Adrenal gland (tissue), 12 donors: Measurements from ENCODE around the gene ZNF148. TPM values are rescaled to one million over a fixed set of nuclear protein-coding genes. Genes with fewer than 3 reads are reported as not detected.

Experiments used
- DNase-seq, 7 donors: peaks; one replicate each; pipeline ENCODE4 v3.0.0-alpha.2; 2019 to 2020
- H3K27ac ChIP-seq, 5 donors: fragments of 200-600 bp; sonication (generic) in 4 of 5; 1 replicate in 3 of 5; 2 replicates in 2 of 5; pipeline versions ENCODE4 v1.5.1 to v1.8.0; 2016 to 2020; ENCODE audit warnings: mild to moderate bottlenecking in 1 of 5
- H3K27me3 ChIP-seq: fragments of 200-600 bp; 2 replicates; pipeline ENCODE4 v1.8.0; 2021
- H3K36me3 ChIP-seq, 2 donors: fragments of 200-600 bp; replicated peaks in 1 of 2; 1 replicate in 1 of 2; 2 replicates in 1 of 2; pipeline versions ENCODE4 v1.5.1 to v1.8.0; 2018 to 2022
- H3K4me1 ChIP-seq, 2 donors: fragments of 200-600 bp; replicated peaks in 1 of 2; 1 replicate in 1 of 2; 2 replicates in 1 of 2; pipeline versions ENCODE4 v1.5.1 to v1.8.0; 2018 to 2021
- H3K4me3 ChIP-seq, 4 donors: fragments of 200-600 bp; sonication (generic) in 3 of 4; one replicate each; pipeline ENCODE4 v1.5.1; 2016 to 2018
- H3K9me3 ChIP-seq, 3 donors: fragments of 200-600 bp; sonication (generic) in 1 of 3; replicated peaks in 1 of 3; 1 replicate in 2 of 3; 2 replicates in 1 of 3; pipeline versions ENCODE4 v1.5.1 to v1.8.0; 2016 to 2021
- CTCF ChIP-seq, 6 experiments: fragments of 450-650 bp in 4 of 6; fragments of 200-600 bp in 2 of 6; sonication (generic) in 1 of 6; IDR thresholded peaks; 1 replicate in 5 of 6; 2 replicates in 1 of 6; pipeline versions ENCODE4 v1.5.1 to v1.8.0; 2016 to 2021; ENCODE audit warnings: antibody characterized with exemption in 6 of 6, mild to moderate bottlenecking in 2 of 6, moderate library complexity in 1 of 6
- POLR2A ChIP-seq, 2 donors: fragments of 450-650 bp; IDR thresholded peaks; one replicate each; pipeline ENCODE4 v1.6.1; 2017; ENCODE audit warnings: antibody characterized with exemption in 2 of 2, mild to moderate bottlenecking in 2 of 2, moderate library complexity in 1 of 2
- WGBS, 4 donors: extraction: QIAGEN DNeasy Blood & Tissue Kit in 2 of 4; methylation state at CpG; one replicate each; pipeline versions ENCODE4 v1.1.5 to v1.1.7; 2013 to 2017; 5-methylcytosine and 5-hydroxymethylcytosine counted together
- intact Hi-C, 2 donors: fragments of 100-400 bp; cut with DNase I; formaldehyde crosslinking; loops; one replicate each; pipeline versions ENCODE4 v1.14.1 to v1.15.0; 2022 to 2023
- polyA plus RNA-seq, 3 donors: library from polyadenylated mRNA; stranded (reverse); fragments of 200-250 nt in 2 of 3; fragments of 350-450 nt in 1 of 3; fragmentation: Illumina TruSeq in 1 of 3; extraction: RNeasy Lipid Tissue Mini Kit (QIAGEN cat#74804) in 1 of 3; gene quantifications; one replicate each; pipeline ENCODE4 v1.2.3, GENCODE V29; 2013 to 2014
- total RNA-seq, 9 donors: library from RNA; depleted of rRNA in 4 of 9; stranded (reverse); fragments of >200 nt in 4 of 9; fragments of 120-200 nt in 1 of 9; fragmentation: NEBNext Ultra II Directional in 1 of 9; extraction: Animal tissue kit (Norgen Biotek cat#: 25700) in 1 of 9; gene quantifications; one replicate each; pipeline versions ENCODE4 v1.1.0 to v1.2.4, GENCODE V29; 2013 to 2023
- donor health status: healthy with polysubstance abuse.
- donor health status: Bipolar disorder and iron deficiency.
- donor health status: DM: yes; HTN: yes; CAD: no.
- donor health status: DM: no; HTN: no; CAD: no.
- donor health status: DM: no; HTN: no; CAD: no.
- donor health status: DM: yes; HTN: yes; CAD: no.

ZNF148 gene
- total and polyA plus RNA-seq, 12 donors, result 3.0 to 58.2 (median 30.9) TPM

DNA sequence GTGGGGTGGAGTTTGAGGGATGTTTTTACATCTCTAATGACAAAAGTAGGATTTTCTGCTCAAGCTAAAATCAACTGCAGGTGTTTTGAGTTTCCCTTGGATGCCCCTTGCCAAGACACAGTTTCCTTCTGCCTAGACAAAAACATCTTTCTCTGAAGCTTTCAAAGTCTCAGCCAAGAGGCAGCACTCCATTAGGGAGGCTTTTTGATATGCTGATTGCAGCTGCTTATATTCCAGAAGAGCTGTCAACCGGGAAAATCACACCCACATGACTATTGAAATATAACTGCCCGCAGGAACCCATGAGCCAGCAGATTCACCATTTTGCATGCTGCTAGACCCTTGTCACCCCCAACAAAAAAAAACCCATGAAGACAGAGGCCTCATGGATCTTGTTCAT lies 27.5 kb upstream of the ZNF148 start:
- 80 to 88% (median 86%) methylated on average over 2 of the region's 2 CpGs for WGBS, 4 donors
- H3K27me3 ChIP-seq, result no peaks in the 10 kb centered on the region
- no peak overlapping the region for H3K27ac ChIP-seq
- TF ChIP-seq CTCF (IDR thresholded peaks at IDR 0.05) (no peak), POLR2A (IDR thresholded peaks at IDR 0.05) (no peak)
- DNase-seq, result no peak
- no peaks in the 10 kb centered on the region for H3K4me1 ChIP-seq
- intact Hi-C loops, result no loop called here
- H3K36me3 ChIP-seq, result no peaks in the 10 kb centered on the region
- H3K9me3 ChIP-seq, result no peaks in the 10 kb centered on the region
- H3K4me3 ChIP-seq, result no peak overlapping the region

- DNase-seq, result no peak
- no peak overlapping the region for H3K27ac ChIP-seq
- H3K4me3 ChIP-seq, result no peak overlapping the region
- H3K27me3 ChIP-seq, result no peaks in the 10 kb centered on the region
- H3K36me3 ChIP-seq, result no peaks in the 10 kb centered on the region
- intact Hi-C loops, result no loop called here
- TF ChIP-seq POLR2A (IDR thresholded peaks at IDR 0.05) (no peak), CTCF (IDR thresholded peaks at IDR 0.05) (no peak)
- H3K9me3 ChIP-seq, result no peaks in the 10 kb centered on the region
- WGBS, 4 donors, result 91 to 100% (median 96%) methylated on average over 1 of the region's 1 CpG
- H3K4me1 ChIP-seq, result no peaks in the 10 kb centered on the region
Measured at GRCh38 chr3:125401402-125401801, 26.3 kb upstream of the ZNF148 start.

- Histone ChIP-seq H3K27me3 (no peaks in the 10 kb centered on the region), H3K4me3 (no peak overlapping the region), H3K36me3 (no peaks in the 10 kb centered on the region), H3K9me3 (no peaks in the 10 kb centered on the region), H3K4me1 (no peaks in the 10 kb centered on the region), H3K27ac (no peak overlapping the region)
- DNase-seq, result no peak
- 29 to 62% (median 46%) methylated on average over 1 of the region's 1 CpG for WGBS, 4 donors
- TF ChIP-seq CTCF (IDR thresholded peaks at IDR 0.05) (no peak), POLR2A (IDR thresholded peaks at IDR 0.05) (no peak)
- intact Hi-C loops, result no loop called here
Measured at GRCh38 chr3:125398952-125399351, 23.8 kb upstream of the ZNF148 start.

- 93 to 97% (median 94%) methylated on average over 2 of the region's 2 CpGs for WGBS, 4 donors
- no peak for TF ChIP-seq POLR2A (IDR thresholded peaks at IDR 0.05)
- no peak for TF ChIP-seq CTCF (IDR thresholded peaks at IDR 0.05)
- intact Hi-C loops, result no loop called here
- no peak overlapping the region for H3K27ac ChIP-seq
- no peak overlapping the region for H3K4me3 ChIP-seq
- H3K4me1 ChIP-seq, result no peaks in the 10 kb centered on the region
- no peaks in the 10 kb centered on the region for H3K27me3 ChIP-seq
- H3K36me3 ChIP-seq, result no peaks in the 10 kb centered on the region
- no peak for DNase-seq
- no peaks in the 10 kb centered on the region for H3K9me3 ChIP-seq
Measured at GRCh38 chr3:125395091-125395490, 20.0 kb upstream of the ZNF148 start.
